GM21737 (cell line): Measurements from ENCODE around the gene C2orf49.
A peak's percentile ranks its signal among the peaks of the same experiment; 100 is the strongest.

Source experiments
- ATAC-seq: cut with Tn5 transposase; IDR thresholded peaks from one replicate; pipeline ENCODE4 v1.9.1; 2021; ENCODE audit warnings: mild to moderate bottlenecking, moderate library complexity; ENCODE audit not compliant: unreplicated experiment

C2orf49 gene

GRCh38 chr2:105337122-105338019, at the start of gene C2orf49:
TSS of gene C2orf49 (plus strand) at chr2:105337540. CDS start at chr2:105337588, 48 bp downstream.
- peak; percentile 90 for ATAC-seq

GRCh38 chr2:105287692-105288091, 49.6 kb upstream of the C2orf49 start:
- ATAC-seq = no peak

- ATAC-seq = no peak
Observed at GRCh38 chr2:105288133-105288532, 49.2 kb upstream of the C2orf49 start.

- no peak for ATAC-seq
Observed at GRCh38 chr2:105290981-105291660, 46.2 kb upstream of the C2orf49 start.

GRCh38 chr2:105291981-105292380, 45.4 kb upstream of the C2orf49 start:
- ATAC-seq = no peak

- ATAC-seq = no peak
Observed at GRCh38 chr2:105294046-105294445, 43.3 kb upstream of the C2orf49 start.

GRCh38 chr2:105294844-105295481, 42.4 kb upstream of the C2orf49 start:
- no peak for ATAC-seq

- ATAC-seq = no peak
Observed at GRCh38 chr2:105296017-105296611, 41.2 kb upstream of the C2orf49 start.

GRCh38 chr2:105297216-105297615, 40.1 kb upstream of the C2orf49 start:
- no peak for ATAC-seq

- ATAC-seq = no peak
Observed at GRCh38 chr2:105298017-105298416, 39.3 kb upstream of the C2orf49 start.

GRCh38 chr2:105299290-105299689, 38.0 kb upstream of the C2orf49 start:
- no peak for ATAC-seq

- ATAC-seq = no peak
Observed at GRCh38 chr2:105301646-105302045, 35.7 kb upstream of the C2orf49 start.

- no peak for ATAC-seq
Observed at GRCh38 chr2:105307146-105307545, 30.2 kb upstream of the C2orf49 start.

GRCh38 chr2:105307550-105307949, 29.8 kb upstream of the C2orf49 start:
- no peak for ATAC-seq

GRCh38 chr2:105307962-105308361, 29.4 kb upstream of the C2orf49 start:
- no peak for ATAC-seq

- no peak for ATAC-seq
Observed at GRCh38 chr2:105308382-105309146, 28.8 kb upstream of the C2orf49 start.

- no peak for ATAC-seq
Observed at GRCh38 chr2:105309147-105309545, 28.2 kb upstream of the C2orf49 start.

GRCh38 chr2:105313877-105314276, 23.5 kb upstream of the C2orf49 start:
- ATAC-seq = no peak

GRCh38 chr2:105315314-105315713, 22.0 kb upstream of the C2orf49 start:
- ATAC-seq = peak; percentile 51

- no peak for ATAC-seq
Observed at GRCh38 chr2:105317937-105318336, 19.4 kb upstream of the C2orf49 start.
